Activated B cell treated with CpG ODN at 0.5 μM for 24 hours (primary cell): ENCODE data around the gene OSGEP. TPM values are rescaled to one million over a fixed set of nuclear protein-coding genes. Genes with fewer than 3 reads are reported as not detected.

ENCODE experiments used
- ATAC-seq: fragments of 200-7000 bp; cut with Tn5 transposase; one replicate; pipeline ENCODE4 v1.10.0; 2021; ENCODE audit warnings: low read depth, mild to moderate bottlenecking, moderate library complexity
- CTCF ChIA-PET: fragments of 350-600 bp; sonication (Branson Sonifier 250); formaldehyde crosslinking; loops from one replicate; lab custom pipeline; 2021; ENCODE audit warnings: antibody characterized with exemption; lab: Charles Lee
- POLR2A ChIA-PET: fragments of 350-600 bp; sonication (Branson Sonifier 250); formaldehyde crosslinking; loops from one replicate; lab custom pipeline; 2021; ENCODE audit warnings: antibody characterized with exemption; lab: Charles Lee
- DNase-seq: peaks from one replicate; pipeline ENCODE4 v3.0.0; 2022
- H3K27ac Mint-ChIP-seq: one replicate; pipeline ENCODE4 v1.8.0; 2020; ENCODE audit warnings: mixed read lengths
- H3K27me3 Mint-ChIP-seq: one replicate; pipeline ENCODE4 v1.8.0; 2021; ENCODE audit warnings: mixed read lengths
- H3K36me3 Mint-ChIP-seq: one replicate; pipeline ENCODE4 v1.8.0; 2021; ENCODE audit warnings: low read depth, mixed read lengths
- H3K4me1 Mint-ChIP-seq: one replicate; pipeline ENCODE4 v1.8.0; 2021; ENCODE audit warnings: mixed read lengths
- H3K4me3 Mint-ChIP-seq: one replicate; pipeline ENCODE4 v1.8.0; 2020; ENCODE audit warnings: mild to moderate bottlenecking, mixed read lengths
- H3K9me3 Mint-ChIP-seq: one replicate; pipeline ENCODE4 v1.8.0; 2020; ENCODE audit warnings: mixed read lengths
- CTCF ChIP-seq: fragments of 200-600 bp; IDR thresholded peaks from one replicate; pipeline ENCODE4 v1.8.0; 2022; ENCODE audit warnings: antibody characterized with exemption, mild to moderate bottlenecking
- intact Hi-C: fragments of 100-400 bp; cut with micrococcal nuclease; formaldehyde crosslinking; loops from one replicate; pipeline ENCODE4 v1.15.1; 2024
- total RNA-seq: library from RNA; stranded (reverse); gene quantifications from 2 replicates; pipeline ENCODE4 v1.2.3, GENCODE V29; 2022

OSGEP gene
- total RNA-seq, 1 donor from 2014 or later, result 112 TPM

GRCh38 chr14:20415782-20416206 is 38.8 kb downstream of the OSGEP start:
- CTCF ChIA-PET, result interaction anchor here (0.7 to 4.3 kb wide), 33 partner anchors 8 to 276 kb away, joined by 3 to 53 read pairs (median 4); partner anchors contain the start of genes APEX1, OSGEP, PARP2 and PIP4P1
- intact Hi-C loops, result loop anchor here (1.0 kb wide), 3 partner anchors 12 to 194 kb away; no protein-coding TSS in a partner anchor
- ATAC-seq (peak; percentile 49), DNase-seq (no peak)
- Mint-ChIP-seq H3K27ac (peak overlapping the region; percentile 81), H3K27me3 (no peaks in the 10 kb centered on the region), H3K36me3 (peaks cover 18% of the 10 kb centered on the region), H3K4me3 (peak overlapping the region; percentile 2), H3K9me3 (no peaks in the 10 kb centered on the region), H3K4me1 (peaks cover 42% of the 10 kb centered on the region)
- TF ChIP-seq CTCF, result peak; percentile 14
- POLR2A ChIA-PET, result interaction anchor here (0.5 to 4.4 kb wide), 10 partner anchors 9 to 546 kb away, joined by 3 to 68 read pairs (median 10); partner anchors contain the start of genes APEX1, OSGEP, PARP2 and PIP4P1

GRCh38 chr14:20413744-20414082 is 40.9 kb downstream of the OSGEP start:
- Mint-ChIP-seq H3K4me1 (peaks cover 49% of the 10 kb centered on the region), H3K9me3 (no peaks in the 10 kb centered on the region), H3K27ac (peak overlapping the region; percentile 99), H3K27me3 (no peaks in the 10 kb centered on the region), H3K36me3 (peaks cover 26% of the 10 kb centered on the region), H3K4me3 (peak overlapping the region; percentile 99)
- DNase-seq, result no peak
- TF ChIP-seq CTCF, result no peak
- CTCF ChIA-PET, result interaction anchor here (0.6 to 4.3 kb wide), 11 partner anchors 9 to 276 kb away, joined by 3 to 53 read pairs (median 7); partner anchors contain the start of genes APEX1, OSGEP, PARP2 and PIP4P1
- peak; percentile 40 for ATAC-seq
- intact Hi-C loops, result loop anchor here (1.0 to 2.0 kb wide), 10 partner anchors 13 to 1063 kb away; partner anchors contain the start of genes CCNB1IP1, OSGEP, PARP2 and PIP4P1
- POLR2A ChIA-PET, result interaction anchor here (0.9 to 4.4 kb wide), 10 partner anchors 9 to 270 kb away, joined by 3 to 68 read pairs (median 6); partner anchors contain the start of genes APEX1, OSGEP, PARP2 and PIP4P1

- H3K27ac Mint-ChIP-seq, result peak within 1 kb of the TSS; percentile 99
- peak within 1 kb of the TSS; percentile 99 for H3K4me3 Mint-ChIP-seq
- peaks cover 49% of the 10 kb centered on the region for H3K4me1 Mint-ChIP-seq
- ChIA-PET POLR2A (interaction anchor here (0.6 to 4.4 kb wide), 13 partner anchors 10 to 270 kb away, joined by 3 to 68 read pairs (median 6); partner anchors contain the start of genes APEX1, OSGEP, PARP2 and PIP4P1), CTCF (interaction anchor here (0.6 to 4.3 kb wide), 9 partner anchors 10 to 276 kb away, joined by 3 to 53 read pairs (median 8); partner anchors contain the start of genes APEX1, OSGEP, PARP2 and PIP4P1)
- intact Hi-C loops, result loop anchor here (1.0 to 2.0 kb wide), 11 partner anchors 14 to 1064 kb away; partner anchors contain the start of genes CCNB1IP1, OSGEP, PARP2 and PIP4P1
- ATAC-seq (peak; percentile 79), DNase-seq (peak; percentile 73)
- peaks cover 29% of the 10 kb centered on the region for H3K36me3 Mint-ChIP-seq
- no peaks in the 10 kb centered on the region for H3K9me3 Mint-ChIP-seq
- no peak for TF ChIP-seq CTCF
- no peaks in the 10 kb centered on the region for H3K27me3 Mint-ChIP-seq
Measured at GRCh38 chr14:20412876-20413743, 41.5 kb downstream of the OSGEP start, which contains the start of gene TEP1. TSS of gene TEP1 (minus strand) at chr14:20413501. CDS start at chr14:20408439, 5,062 bp downstream.

GRCh38 chr14:20412411-20412810 is 42.2 kb downstream of the OSGEP start:
- H3K9me3 Mint-ChIP-seq, result no peaks in the 10 kb centered on the region
- H3K36me3 Mint-ChIP-seq, result peaks cover 36% of the 10 kb centered on the region
- DNase-seq, result no peak
- ChIA-PET POLR2A (interaction anchor here (0.6 to 4.4 kb wide), 8 partner anchors 12 to 269 kb away, joined by 3 to 68 read pairs (median 13); partner anchors contain the start of genes APEX1, OSGEP, PARP2 and PIP4P1), CTCF (interaction anchor here (1.4 to 4.3 kb wide), 4 partner anchors 10 to 195 kb away, joined by 3 to 53 read pairs (median 20); partner anchors contain the start of genes APEX1, OSGEP and PIP4P1)
- TF ChIP-seq CTCF, result no peak
- intact Hi-C loops, result loop anchor here (1.0 to 2.0 kb wide), 6 partner anchors 14 to 1064 kb away; partner anchors contain the start of genes CCNB1IP1, RAB2B and TOX4
- no peaks in the 10 kb centered on the region for H3K27me3 Mint-ChIP-seq
- H3K4me3 Mint-ChIP-seq, result peak overlapping the region; percentile 99
- H3K27ac Mint-ChIP-seq, result peak overlapping the region; percentile 99
- peaks cover 50% of the 10 kb centered on the region for H3K4me1 Mint-ChIP-seq
- peak; percentile 53 for ATAC-seq
